ENCODE measurements around the gene TRAPPC3.

- TF ChIP-seq, protein P1, sequence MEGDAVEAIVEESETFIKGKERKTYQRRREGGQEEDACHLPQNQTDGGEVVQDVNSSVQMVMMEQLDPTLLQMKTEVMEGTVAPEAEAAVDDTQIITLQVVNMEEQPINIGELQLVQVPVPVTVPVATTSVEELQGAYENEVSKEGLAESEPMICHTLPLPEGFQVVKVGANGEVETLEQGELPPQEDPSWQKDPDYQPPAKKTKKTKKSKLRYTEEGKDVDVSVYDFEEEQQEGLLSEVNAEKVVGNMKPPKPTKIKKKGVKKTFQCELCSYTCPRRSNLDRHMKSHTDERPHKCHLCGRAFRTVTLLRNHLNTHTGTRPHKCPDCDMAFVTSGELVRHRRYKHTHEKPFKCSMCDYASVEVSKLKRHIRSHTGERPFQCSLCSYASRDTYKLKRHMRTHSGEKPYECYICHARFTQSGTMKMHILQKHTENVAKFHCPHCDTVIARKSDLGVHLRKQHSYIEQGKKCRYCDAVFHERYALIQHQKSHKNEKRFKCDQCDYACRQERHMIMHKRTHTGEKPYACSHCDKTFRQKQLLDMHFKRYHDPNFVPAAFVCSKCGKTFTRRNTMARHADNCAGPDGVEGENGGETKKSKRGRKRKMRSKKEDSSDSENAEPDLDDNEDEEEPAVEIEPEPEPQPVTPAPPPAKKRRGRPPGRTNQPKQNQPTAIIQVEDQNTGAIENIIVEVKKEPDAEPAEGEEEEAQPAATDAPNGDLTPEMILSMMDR (IDR thresholded peaks at IDR 0.05 in 8 of 11, conservative IDR thresholded peaks at IDR 0.05 in 3 of 11) = no peak
- no peak for TF ChIP-seq POLR2A (IDR thresholded peaks at IDR 0.05)
These were observed 29.8 kb downstream of the TRAPPC3 start for GRCh38 chr1:36119456-36119855.
